EL (cell line): ENCODE results near the gene PARP9.
A peak's percentile ranks its signal among the peaks of the same experiment; 100 is the strongest.
"Not testable (repeated sequence)": the region's sequence is repeated elsewhere in the genome, so short reads cannot be mapped to it uniquely, and the experiment has no call there.

ENCODE experiments used
- DNase-seq: peaks from one replicate; pipeline ENCODE4 v3.0.0-alpha.2; 2016

Gene PARP9

DNA sequence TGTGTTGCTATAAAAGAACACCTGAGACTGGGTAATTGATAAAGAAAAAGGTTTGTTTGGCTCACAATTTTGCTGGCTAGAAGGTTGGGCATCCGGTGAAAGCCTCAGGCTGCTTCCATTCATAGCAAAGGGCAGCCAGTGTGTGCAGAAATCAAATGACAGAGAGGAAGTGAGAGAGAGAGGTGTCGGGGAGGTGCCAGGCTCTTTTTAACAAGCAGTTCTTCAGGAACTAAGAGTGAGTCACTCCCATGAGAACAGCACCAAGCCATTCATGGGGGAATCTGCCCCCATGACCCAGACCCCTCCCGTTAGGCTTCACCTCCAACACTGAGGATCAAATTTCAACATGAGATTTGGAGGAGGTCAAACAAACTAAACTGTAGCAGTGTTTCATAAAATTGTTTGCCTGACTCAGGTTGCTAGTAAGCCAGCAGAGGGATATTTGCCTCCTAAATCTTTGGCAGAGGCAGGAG lies 8.9 kb upstream of the PARP9 start:
- DNase-seq, result peak; percentile 72

DNA sequence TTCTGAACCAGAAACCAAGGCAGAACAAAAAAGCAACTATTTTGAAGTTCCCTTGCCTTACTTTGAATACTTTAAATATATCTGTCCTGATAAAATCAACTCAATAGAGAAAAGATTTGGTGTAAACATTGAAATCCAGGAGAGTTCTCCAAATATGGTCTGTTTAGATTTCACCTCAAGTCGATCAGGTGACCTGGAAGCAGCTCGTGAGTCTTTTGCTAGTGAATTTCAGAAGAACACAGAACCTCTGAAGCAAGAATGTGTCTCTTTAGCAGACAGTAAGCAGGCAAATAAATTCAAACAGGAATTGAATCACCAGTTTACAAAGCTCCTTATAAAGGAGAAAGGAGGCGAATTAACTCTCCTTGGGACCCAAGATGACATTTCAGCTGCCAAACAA lies 4.7 kb upstream of the PARP9 start:
- no peak for DNase-seq

- not testable (repeated sequence) for DNase-seq
Observed at GRCh38 chr3:122568131-122568530, 4.0 kb upstream of the PARP9 start.

DNA sequence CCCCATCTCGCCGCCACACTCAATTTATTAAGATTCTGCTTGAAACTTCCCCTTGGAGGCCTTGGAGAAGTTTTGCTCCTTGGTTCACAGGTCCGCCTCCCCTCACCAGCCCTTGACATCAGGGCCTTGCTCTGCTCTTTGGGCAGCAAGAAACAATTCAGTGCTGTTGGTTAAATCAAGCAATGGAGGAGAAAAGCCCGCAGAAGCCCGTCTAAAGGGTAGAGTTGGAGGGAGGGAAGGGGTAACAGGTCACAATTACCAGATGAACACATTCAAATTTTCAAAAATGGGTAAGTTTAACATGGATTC lies 429 bp downstream of the PARP9 start:
- DNase-seq, result peak; percentile 41

DNA sequence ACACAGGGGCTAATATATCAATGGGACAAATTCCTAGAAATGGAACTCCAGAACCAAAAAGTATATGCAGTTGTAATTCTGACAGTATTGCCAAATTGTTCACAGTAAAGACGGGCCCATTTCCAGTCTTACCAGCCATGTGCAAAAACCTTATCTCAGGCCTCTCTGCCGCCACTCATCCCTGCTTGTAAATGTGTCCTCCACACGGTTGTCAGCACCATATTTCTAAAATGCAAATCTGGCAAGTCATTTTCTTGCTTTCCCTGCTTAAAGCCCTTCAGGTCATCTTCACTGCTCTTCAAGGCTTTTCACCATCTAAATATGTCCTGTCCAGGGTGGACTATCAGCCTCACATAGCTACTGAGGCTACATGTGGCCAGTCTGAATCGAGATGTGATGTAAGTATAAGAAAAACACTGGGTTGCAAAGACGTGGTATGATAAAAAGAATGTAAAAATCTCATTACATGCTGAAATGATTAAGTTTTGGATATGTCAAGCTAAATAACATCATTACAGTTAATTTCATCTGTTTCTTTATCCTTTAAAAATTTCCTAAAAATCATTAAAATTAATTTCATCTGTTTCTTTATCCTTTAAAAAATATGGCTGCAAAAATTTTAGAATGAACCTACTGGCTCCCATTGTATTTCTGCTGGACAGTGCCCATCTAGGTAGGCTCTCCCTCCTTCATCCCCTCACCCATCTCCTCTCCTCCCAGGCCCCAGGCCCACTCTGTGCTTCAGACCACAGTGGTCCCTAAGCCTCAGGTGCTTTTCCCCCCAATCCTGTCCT lies 980 bp downstream of the PARP9 start:
- peak; percentile 10 for DNase-seq

DNA sequence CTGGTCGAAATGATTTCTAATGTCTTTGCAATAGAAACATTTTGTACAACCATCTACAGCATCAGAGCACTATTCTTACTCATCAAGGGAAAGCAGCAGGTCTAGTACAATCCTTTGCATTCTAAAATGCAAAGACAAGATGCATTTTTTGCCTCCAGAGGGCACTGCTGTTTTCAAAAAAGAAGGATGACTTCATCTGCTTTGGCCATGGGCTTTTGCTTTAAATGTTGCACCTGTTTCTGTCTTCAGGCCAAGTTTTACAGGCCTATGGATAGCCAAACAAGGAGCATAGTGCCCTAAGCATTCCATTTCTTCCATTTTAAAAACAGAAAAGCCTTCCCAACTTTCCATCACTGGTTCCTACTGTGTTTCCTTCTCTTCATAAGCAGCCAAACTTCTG lies 3.4 kb downstream of the PARP9 start:
- peak; percentile 69 for DNase-seq

GRCh38 chr3:122559906-122560305 lies 4.2 kb downstream of the PARP9 start:
- no peak for DNase-seq

DNA sequence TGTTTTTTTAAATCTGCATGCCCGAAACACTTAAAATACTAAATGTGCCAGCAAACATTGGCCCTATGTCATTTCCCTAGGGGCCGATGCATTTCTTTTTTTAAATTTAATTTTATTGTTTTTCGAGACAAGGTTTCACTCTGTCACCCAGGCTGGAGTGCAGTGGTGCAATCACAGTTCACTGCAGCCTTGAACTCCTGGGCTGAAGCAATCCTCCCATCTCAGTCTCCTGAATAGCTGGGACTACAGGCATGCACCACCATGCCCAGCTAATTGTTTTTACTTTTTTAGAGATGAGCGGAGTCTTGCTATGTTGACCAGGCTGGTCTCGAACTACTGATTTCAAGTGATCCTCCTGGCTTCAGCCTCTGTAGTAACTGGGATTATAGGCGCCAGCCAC lies 5.5 kb downstream of the PARP9 start:
- no peak for DNase-seq

DNA sequence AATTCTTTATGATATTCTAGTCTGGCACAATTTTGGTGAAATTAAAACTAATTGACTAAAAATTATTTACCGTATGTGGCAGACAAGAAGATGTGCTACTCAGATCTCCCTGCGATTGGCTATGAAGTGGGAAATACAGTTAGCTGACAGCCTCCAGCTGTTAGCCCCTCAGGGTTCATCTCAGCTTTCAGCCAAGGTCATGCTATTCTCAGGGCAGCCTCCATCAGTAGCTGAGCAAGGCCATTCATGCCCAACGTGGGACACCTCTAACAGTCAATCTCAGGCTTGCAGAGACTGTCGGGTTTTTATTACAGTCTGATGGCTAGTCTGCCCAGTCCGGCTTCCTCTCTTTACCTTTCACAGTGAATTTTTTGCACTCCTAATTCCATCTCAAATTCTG lies 6.7 kb downstream of the PARP9 start:
- no peak for DNase-seq

- DNase-seq, result peak; percentile 35
Observed at GRCh38 chr3:122555275-122556071, 8.6 kb downstream of the PARP9 start.

DNA sequence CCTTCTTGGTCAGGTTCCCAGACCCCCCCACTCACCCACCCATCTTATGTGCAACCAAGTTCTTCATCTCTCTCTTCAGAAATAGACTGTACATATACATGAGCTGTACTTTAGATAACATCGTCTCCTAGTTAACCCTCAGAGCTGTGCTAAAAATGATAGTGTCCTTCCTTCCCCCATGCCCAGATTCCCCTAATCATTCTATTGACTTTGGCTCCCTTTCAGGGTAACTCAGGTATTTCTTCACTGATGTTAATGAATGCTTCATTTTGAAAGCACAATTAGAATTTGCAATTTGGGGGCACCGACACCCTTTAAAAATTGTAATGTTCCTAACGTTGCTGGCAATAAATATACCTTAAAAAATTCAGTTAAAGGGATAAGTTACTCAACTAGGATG lies 10.9 kb downstream of the PARP9 start:
- no peak for DNase-seq

GRCh38 chr3:122548619-122549018 lies 15.5 kb downstream of the PARP9 start:
- DNase-seq, result no peak

DNA sequence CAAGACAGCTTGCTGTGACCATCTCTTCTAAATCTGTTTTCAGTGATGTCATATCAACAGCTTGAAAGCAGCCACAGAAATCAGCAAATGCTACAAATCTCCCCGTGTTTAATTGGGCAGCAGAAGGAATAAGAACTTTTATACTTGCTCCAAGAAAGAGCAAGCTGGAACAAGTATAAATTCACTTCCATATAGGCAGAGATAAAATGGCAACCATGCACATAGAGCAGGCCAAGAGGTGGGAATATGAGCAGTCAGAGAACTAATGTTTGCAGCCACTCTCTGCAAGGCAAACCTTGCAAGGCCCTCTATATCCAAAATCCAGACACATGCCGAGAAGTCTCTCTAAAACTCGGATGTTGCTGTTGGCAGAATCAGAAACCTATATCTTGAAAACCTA lies 16.0 kb downstream of the PARP9 start:
- DNase-seq, result no peak

DNA sequence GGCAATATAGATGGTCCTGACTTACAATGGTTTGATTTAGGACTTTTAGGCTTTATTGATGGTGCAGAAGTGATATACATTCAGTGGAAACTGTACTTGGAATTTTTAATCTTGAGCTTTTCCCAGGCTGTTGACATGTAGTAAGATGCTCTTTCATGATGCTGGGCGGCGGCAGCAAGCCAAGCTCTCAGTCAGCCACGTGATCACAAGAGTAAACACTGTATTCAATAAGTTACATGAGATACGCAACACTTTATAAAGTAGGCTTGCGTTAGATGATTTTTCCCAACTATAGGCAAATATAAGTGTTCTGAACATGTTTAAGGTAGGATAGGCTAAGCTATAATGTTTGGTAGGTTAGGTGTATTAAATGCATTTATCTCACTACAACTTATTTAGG lies 17.9 kb downstream of the PARP9 start:
- DNase-seq, result no peak

GRCh38 chr3:122538956-122539490 lies 25.1 kb downstream of the PARP9 start:
- no peak for DNase-seq

DNA sequence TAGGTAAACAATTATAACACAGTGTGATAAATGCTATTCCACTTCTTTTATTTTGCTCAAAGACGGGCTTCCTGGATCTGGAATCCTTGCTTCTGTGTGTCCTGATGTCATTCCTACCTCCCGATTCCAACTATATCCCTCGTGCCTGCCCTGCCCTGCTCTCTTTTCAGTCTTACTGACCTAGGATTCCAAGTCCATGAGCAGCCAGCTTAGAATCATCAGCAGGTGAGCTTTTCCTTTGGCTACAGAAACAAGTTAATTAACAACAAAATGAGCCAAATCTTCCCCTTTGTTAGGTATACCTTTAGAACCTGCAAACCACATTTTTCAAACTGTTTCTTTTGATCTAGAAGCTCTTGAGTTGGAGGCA lies 27.5 kb downstream of the PARP9 start:
- no peak for DNase-seq

DNA sequence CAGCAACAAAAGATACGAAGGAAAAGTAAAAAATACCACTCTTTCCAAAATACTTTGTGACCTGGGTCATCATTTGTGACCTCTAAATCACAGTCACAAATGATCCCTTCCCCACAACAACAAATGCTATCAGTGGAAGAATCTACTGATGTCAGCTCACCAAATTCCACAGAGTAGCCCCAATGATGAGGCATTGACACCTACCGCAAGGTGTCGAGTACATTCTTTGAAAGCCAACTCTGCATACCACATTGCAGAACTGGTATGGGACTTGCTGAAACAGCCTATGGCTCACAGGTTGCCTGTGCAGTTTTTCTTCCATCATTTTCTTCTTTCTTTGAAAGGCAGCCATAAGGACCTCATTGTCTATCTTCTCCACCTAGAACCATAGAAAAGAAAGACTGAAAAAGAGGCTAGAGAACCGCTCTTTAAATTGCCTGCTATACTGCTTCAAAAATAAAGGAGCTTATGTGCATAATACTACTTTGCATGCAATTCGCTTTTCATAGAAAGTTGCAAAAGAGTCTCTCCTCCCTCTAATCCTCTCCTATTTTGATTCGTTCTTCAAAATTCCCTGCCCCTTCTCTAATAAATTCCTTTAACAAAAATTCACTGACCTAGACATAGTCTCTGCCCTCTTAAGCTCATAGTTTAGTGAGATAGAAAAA lies 28.0 kb downstream of the PARP9 start:
- no peak for DNase-seq

GRCh38 chr3:122533931-122534334 lies 30.2 kb downstream of the PARP9 start:
- peak; percentile 92 for DNase-seq

DNA sequence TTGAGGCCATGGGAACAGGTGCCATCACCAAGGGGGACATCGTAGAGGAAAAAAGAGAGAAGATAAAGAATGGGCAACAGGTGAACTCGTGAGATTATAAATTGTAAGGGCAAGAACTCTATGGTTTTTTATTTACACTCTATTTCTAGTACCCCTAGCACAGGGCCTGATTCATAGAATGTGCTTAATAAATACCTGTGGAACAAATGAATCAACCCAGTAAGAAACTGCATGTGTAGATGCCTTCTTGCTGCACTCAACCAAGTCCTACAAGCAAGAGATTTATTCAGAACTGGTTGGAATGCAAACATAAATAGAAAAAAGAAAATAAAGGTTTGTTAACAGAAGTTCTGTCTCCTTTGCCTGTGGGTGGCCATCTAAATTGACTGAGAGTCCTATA lies 30.6 kb downstream of the PARP9 start:
- DNase-seq, result no peak

- DNase-seq, result no peak
Observed at GRCh38 chr3:122530164-122530563, 33.9 kb downstream of the PARP9 start.

DNA sequence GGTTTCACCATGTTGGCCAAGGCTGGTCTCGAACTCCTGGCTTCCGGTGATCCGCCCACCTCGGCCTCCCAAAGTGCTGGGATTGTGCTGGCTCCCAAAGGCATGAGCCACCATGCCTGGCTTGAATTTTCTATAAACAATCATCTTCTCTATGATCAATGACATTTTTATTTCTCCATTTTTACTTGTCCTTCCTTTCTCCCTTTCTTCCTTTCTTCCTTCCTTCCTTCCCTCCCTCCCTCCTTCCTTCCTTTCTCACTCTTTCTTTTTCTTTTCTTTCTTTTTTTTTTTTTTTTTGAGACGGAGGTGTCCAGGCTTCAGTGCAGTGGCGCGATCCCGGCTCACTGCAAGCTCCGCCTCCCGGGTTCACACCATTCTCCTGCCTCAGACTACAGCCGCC lies 40.8 kb downstream of the PARP9 start:
- no peak for DNase-seq

- DNase-seq, result no peak
Observed at GRCh38 chr3:122520861-122521260, 43.2 kb downstream of the PARP9 start.

DNA sequence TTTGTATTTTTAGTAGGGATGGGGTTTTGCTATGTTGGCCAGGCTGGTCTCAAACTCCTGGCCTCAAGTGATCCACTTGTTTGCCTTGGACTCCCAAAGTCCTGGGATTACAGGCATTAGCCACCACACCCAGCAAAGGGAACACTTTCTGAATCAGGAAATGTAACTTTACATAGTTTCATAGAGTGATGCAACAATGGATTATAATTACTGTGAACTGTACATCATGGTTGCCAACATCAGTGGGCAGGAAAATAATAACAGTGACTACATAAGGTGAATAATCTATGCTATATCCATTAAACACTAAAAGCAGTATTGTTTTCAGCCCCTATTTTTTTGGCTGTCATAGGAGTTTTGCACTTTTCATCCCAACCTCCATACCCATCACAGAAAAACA lies 44.4 kb downstream of the PARP9 start:
- DNase-seq, result no peak
